Measurements from ENCODE around the gene CX3CR1.

DNA sequence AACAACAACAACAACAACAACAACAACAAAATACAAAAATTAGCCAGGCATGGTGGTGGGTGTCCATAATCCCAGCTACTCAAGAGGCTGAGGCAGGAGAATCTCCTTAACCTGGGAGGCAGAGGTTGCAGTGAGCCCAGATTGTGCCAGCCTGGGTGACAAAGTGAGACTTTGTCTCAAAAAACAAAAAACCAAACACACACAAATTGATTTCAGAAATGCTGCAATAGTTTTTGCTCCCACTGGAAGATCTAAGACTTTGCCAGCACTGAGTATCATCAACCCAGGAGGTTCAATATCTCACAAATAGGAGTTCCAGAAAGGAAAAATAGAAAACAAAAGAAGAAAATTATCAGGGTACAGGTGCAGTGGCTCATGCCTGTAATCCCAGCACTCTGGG is 33.5 kb upstream of the CX3CR1 start:
- no peak for TF ChIP-seq EZH2 (IDR thresholded peaks at IDR 0.05; ENCODE audit: borderline replicate concordance, insufficient read depth, low read depth, low read length, poor library complexity, severe bottlenecking)
- TF ChIP-seq, protein P1, sequence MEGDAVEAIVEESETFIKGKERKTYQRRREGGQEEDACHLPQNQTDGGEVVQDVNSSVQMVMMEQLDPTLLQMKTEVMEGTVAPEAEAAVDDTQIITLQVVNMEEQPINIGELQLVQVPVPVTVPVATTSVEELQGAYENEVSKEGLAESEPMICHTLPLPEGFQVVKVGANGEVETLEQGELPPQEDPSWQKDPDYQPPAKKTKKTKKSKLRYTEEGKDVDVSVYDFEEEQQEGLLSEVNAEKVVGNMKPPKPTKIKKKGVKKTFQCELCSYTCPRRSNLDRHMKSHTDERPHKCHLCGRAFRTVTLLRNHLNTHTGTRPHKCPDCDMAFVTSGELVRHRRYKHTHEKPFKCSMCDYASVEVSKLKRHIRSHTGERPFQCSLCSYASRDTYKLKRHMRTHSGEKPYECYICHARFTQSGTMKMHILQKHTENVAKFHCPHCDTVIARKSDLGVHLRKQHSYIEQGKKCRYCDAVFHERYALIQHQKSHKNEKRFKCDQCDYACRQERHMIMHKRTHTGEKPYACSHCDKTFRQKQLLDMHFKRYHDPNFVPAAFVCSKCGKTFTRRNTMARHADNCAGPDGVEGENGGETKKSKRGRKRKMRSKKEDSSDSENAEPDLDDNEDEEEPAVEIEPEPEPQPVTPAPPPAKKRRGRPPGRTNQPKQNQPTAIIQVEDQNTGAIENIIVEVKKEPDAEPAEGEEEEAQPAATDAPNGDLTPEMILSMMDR (IDR thresholded peaks at IDR 0.05), result no peak

Measured in B cell (primary cell).